ENCODE results near the gene TGFBR3.

TGFBR3 gene

GRCh38 chr1:91819038-91819788, 66.7 kb downstream of the TGFBR3 start:
- no peak for DNase-seq

- no peak for DNase-seq
Observed at GRCh38 chr1:91818713-91818975, 67.3 kb downstream of the TGFBR3 start.

GRCh38 chr1:91817211-91817905, 68.6 kb downstream of the TGFBR3 start:
- DNase-seq: no peak

GRCh38 chr1:91816031-91816430, 69.9 kb downstream of the TGFBR3 start:
- no peak for DNase-seq

GRCh38 chr1:91814448-91814847, 71.5 kb downstream of the TGFBR3 start:
- no peak for DNase-seq

- no peak for DNase-seq
Observed at GRCh38 chr1:91813813-91814212, 72.1 kb downstream of the TGFBR3 start.

- no peak for DNase-seq
Observed at GRCh38 chr1:91811363-91812025, 74.5 kb downstream of the TGFBR3 start.

- no peak for DNase-seq
Observed at GRCh38 chr1:91809317-91809716, 76.6 kb downstream of the TGFBR3 start.

GRCh38 chr1:91807921-91808620, 77.9 kb downstream of the TGFBR3 start:
- DNase-seq: no peak

- no peak for DNase-seq
Observed at GRCh38 chr1:91806769-91807700, 78.9 kb downstream of the TGFBR3 start.

- DNase-seq: no peak
Observed at GRCh38 chr1:91806181-91806768, 79.7 kb downstream of the TGFBR3 start.

- peak; percentile 8 for DNase-seq
Observed at GRCh38 chr1:91805311-91805801, 80.6 kb downstream of the TGFBR3 start.

GRCh38 chr1:91804546-91805023, 81.4 kb downstream of the TGFBR3 start:
- peak; percentile 79 for DNase-seq

GRCh38 chr1:91803847-91804545, 82.0 kb downstream of the TGFBR3 start:
- peak; percentile 68 for DNase-seq

GRCh38 chr1:91803123-91803522, 82.8 kb downstream of the TGFBR3 start:
- no peak for DNase-seq

GRCh38 chr1:91801496-91802115, 84.3 kb downstream of the TGFBR3 start:
- no peak for DNase-seq

- DNase-seq: no peak
Observed at GRCh38 chr1:91799863-91800262, 86.1 kb downstream of the TGFBR3 start.

- DNase-seq: no peak
Observed at GRCh38 chr1:91799159-91799558, 86.8 kb downstream of the TGFBR3 start.

GRCh38 chr1:91798740-91799139, 87.2 kb downstream of the TGFBR3 start:
- DNase-seq: no peak

GRCh38 chr1:91798241-91798648, 87.7 kb downstream of the TGFBR3 start:
- DNase-seq: no peak

- DNase-seq: no peak
Observed at GRCh38 chr1:91797164-91797563, 88.8 kb downstream of the TGFBR3 start.

All from activated CD4-positive, alpha-beta T cell treated with anti-CD3 and anti-CD28 coated beads, Interleukin-2, amount 50 U/mL, for 1 hour (primary cell).